ENCODE measurements around the gene EPB41. TPM values are rescaled to one million over a fixed set of nuclear protein-coding genes. Genes with fewer than 3 reads are reported as not detected.
A peak's percentile ranks its signal among the peaks of the same experiment; 100 is the strongest.

Gene EPB41
- total RNA-seq, 1 donor from 2014 or later, result 9.7 TPM

DNA sequence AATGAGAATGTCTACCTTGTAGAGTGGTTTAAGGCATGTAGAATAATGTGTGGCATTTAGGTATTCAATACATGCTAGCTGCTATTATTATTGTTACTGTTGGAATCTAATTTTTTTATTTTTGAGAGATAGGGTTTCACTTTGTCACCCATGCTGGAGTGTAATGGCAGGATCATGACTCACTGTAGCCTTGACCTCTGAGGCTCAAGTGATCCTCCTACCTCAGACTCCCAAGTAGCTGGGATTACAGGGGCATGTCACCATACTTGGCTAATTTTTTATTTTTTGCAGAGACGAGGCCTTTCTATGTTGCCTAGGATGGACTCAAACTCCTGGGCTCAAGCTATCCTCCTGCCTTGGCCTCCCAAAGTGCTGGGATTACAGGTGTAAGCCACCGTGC lies 61.9 kb downstream of the EPB41 start:
- Mint-ChIP-seq H3K9me3 (ENCODE audit: unreplicated experiment) (no peaks in the 10 kb centered on the region), H3K27me3 (ENCODE audit: unreplicated experiment) (no peaks in the 10 kb centered on the region), H3K4me3 (ENCODE audit: unreplicated experiment) (no peak overlapping the region), H3K36me3 (ENCODE audit: unreplicated experiment) (no peaks in the 10 kb centered on the region), H3K27ac (ENCODE audit: unreplicated experiment) (no peak overlapping the region), H3K4me1 (ENCODE audit: unreplicated experiment) (peaks cover 27% of the 10 kb centered on the region)
- TF ChIP-seq CTCF (IDR thresholded peaks at IDR 0.05), result no peak
- DNase-seq (ENCODE audit: extremely low spot score, unreplicated experiment), result no peak

DNA sequence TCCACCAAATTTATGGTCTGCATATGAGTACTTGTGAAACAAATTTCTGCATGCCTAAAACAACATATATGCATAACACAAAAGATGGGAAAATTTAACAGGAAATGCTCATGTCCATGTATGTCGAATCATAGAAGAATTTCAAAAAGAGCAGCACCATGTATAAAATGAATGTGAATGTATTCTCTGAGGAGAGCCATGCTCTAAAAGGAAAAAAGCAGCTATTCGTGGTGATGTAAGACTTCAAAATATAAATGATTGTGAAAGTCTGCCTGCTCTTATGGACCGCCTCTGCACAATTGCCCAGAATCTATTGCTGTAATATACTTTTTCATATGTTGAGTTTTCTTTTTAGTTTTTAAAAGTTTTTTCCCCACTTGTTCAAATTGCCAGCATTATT lies 66.8 kb downstream of the EPB41 start:
- no peak for DNase-seq (ENCODE audit: extremely low spot score, unreplicated experiment)
- H3K4me1 Mint-ChIP-seq (ENCODE audit: unreplicated experiment), result peaks cover 8% of the 10 kb centered on the region
- H3K27ac Mint-ChIP-seq (ENCODE audit: unreplicated experiment), result no peak overlapping the region
- TF ChIP-seq CTCF (IDR thresholded peaks at IDR 0.05), result no peak
- H3K36me3 Mint-ChIP-seq (ENCODE audit: unreplicated experiment), result no peaks in the 10 kb centered on the region
- no peak overlapping the region for H3K4me3 Mint-ChIP-seq (ENCODE audit: unreplicated experiment)
- H3K27me3 Mint-ChIP-seq (ENCODE audit: unreplicated experiment), result no peaks in the 10 kb centered on the region
- no peaks in the 10 kb centered on the region for H3K9me3 Mint-ChIP-seq (ENCODE audit: unreplicated experiment)

DNA sequence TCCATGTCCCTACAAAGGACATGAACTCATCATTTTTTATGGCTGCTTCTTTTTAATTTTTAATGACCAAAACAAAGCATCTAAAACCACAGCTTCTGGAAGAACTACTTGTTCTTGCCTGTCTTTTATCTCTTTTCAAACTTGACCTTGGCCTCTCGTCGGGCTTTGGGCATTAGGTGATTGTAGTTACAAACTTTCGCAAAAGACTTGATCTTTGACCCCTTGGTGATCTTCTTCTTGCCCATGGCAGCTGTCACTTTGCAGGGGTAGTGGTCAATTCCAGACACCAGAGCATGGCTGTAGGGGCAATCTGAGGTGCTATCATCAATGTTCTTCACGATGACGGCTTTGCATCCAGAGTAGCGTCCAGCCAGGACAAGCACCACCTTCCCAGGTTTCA lies 67.8 kb downstream of the EPB41 start:
- Mint-ChIP-seq H3K4me1 (ENCODE audit: unreplicated experiment) (peaks cover 8% of the 10 kb centered on the region), H3K27ac (ENCODE audit: unreplicated experiment) (no peak overlapping the region), H3K27me3 (ENCODE audit: unreplicated experiment) (no peaks in the 10 kb centered on the region), H3K36me3 (ENCODE audit: unreplicated experiment) (no peaks in the 10 kb centered on the region), H3K4me3 (ENCODE audit: unreplicated experiment) (no peak overlapping the region), H3K9me3 (ENCODE audit: unreplicated experiment) (no peaks in the 10 kb centered on the region)
- TF ChIP-seq CTCF (IDR thresholded peaks at IDR 0.05), result no peak
- no peak for DNase-seq (ENCODE audit: extremely low spot score, unreplicated experiment)

DNA sequence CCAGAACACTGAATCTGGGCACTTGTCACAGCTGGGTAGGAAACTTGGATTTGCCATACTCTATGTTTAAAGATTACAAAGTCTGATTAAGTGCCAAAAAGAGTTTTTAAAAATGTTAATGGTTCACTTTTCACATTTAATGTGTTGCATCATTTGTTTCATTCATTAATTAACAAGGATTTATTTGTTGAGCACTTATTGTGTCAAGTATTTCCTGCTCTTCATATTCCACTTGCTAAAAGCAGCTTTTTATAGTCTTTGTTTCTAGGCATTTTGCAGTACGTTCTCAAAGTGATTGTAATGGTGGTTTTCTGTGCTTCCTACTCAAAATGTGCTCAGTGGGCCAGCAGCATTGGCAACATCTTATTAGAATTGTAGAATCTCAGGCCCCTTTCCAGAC lies 68.7 kb downstream of the EPB41 start:
- DNase-seq (ENCODE audit: extremely low spot score, unreplicated experiment), result no peak
- TF ChIP-seq CTCF (IDR thresholded peaks at IDR 0.05), result no peak
- Mint-ChIP-seq H3K36me3 (ENCODE audit: unreplicated experiment) (no peaks in the 10 kb centered on the region), H3K27me3 (ENCODE audit: unreplicated experiment) (no peaks in the 10 kb centered on the region), H3K9me3 (ENCODE audit: unreplicated experiment) (no peaks in the 10 kb centered on the region), H3K4me1 (ENCODE audit: unreplicated experiment) (peaks cover 8% of the 10 kb centered on the region), H3K4me3 (ENCODE audit: unreplicated experiment) (no peak overlapping the region), H3K27ac (ENCODE audit: unreplicated experiment) (no peak overlapping the region)

DNA sequence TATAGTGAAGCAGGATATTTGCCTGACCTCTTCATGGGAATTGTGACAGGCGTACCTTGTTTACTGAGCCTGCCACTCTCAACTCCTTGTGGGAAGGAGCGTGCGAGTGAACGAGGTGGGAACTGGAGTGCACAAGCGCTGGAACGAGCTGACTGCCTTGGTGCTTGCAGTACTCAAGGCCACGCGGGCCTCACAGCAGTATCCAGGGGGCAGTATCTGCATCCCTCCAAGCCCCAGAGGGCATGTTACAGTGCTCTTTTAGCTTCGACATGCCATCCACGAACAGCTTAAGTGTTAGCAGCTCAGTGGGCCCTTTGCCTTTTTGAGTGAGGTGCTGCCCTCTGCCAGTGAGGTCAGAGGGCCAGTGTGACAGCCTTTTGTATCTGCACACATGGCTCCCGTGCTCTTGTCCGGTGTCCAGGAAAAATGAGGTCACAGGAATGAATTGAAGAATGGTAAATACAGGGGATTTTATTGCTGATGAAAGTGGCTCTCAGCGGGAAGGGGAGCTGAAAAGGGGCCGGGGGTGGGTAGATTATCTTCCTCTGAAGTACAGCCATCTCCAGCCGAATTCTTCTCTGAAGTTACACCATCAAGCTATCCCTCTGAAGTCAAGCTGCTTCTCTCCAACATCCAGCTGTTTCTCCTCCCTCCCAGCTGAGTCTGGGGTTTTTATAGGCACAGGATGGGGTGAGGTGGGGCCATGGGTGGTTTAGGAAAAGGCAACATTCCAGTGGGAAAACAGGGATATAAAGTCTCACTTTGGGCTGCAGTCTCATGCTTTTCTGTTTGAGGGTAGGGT lies 69.3 kb downstream of the EPB41 start:
- TF ChIP-seq CTCF (IDR thresholded peaks at IDR 0.05), result peak; percentile 13
- Mint-ChIP-seq H3K27ac (ENCODE audit: unreplicated experiment) (no peak overlapping the region), H3K4me1 (ENCODE audit: unreplicated experiment) (peaks cover 8% of the 10 kb centered on the region), H3K27me3 (ENCODE audit: unreplicated experiment) (no peaks in the 10 kb centered on the region), H3K9me3 (ENCODE audit: unreplicated experiment) (no peaks in the 10 kb centered on the region), H3K36me3 (ENCODE audit: unreplicated experiment) (no peaks in the 10 kb centered on the region), H3K4me3 (ENCODE audit: unreplicated experiment) (no peak overlapping the region)
- DNase-seq (ENCODE audit: extremely low spot score, unreplicated experiment), result no peak

All from osteocyte (in vitro differentiated cells).